CD4-positive, alpha-beta T cell treated with Interleukin-10 for 1 hour (primary cell): ENCODE results near the gene RORC.
"Not testable (repeated sequence)": the region's sequence is repeated elsewhere in the genome, so short reads cannot be mapped to it uniquely, and the experiment has no call there.

Experiments used
- DNase-seq: peaks from one replicate; pipeline ENCODE4 v3.0.0-alpha.2; 2020

Gene RORC

GRCh38 chr1:151803915-151804314, 27.7 kb downstream of the RORC start:
- no peak for DNase-seq

GRCh38 chr1:151803164-151803563, 28.4 kb downstream of the RORC start:
- no peak for DNase-seq

DNA sequence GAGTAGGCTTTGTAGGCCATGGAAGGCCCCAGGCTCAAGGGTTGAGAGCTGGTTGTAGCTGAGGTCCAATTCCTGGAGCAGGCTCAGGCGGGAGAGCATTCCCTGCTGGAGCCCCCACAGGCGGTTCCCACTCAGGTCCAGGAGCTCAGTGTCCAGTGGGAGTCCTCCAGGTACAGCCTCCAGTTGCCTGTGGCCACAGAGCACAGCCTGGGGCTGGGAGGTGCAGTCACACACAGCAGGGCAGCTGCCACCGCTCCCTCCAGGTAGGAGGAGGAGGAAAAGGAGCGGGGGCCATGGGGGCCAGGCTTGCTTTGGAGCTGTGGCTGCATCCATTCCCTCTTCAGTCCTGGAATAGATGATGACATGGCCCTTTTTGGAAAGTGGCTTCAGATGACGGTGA, 29.2 kb downstream of the RORC start:
- no peak for DNase-seq

GRCh38 chr1:151801846-151802245, 29.8 kb downstream of the RORC start:
- no peak for DNase-seq

DNA sequence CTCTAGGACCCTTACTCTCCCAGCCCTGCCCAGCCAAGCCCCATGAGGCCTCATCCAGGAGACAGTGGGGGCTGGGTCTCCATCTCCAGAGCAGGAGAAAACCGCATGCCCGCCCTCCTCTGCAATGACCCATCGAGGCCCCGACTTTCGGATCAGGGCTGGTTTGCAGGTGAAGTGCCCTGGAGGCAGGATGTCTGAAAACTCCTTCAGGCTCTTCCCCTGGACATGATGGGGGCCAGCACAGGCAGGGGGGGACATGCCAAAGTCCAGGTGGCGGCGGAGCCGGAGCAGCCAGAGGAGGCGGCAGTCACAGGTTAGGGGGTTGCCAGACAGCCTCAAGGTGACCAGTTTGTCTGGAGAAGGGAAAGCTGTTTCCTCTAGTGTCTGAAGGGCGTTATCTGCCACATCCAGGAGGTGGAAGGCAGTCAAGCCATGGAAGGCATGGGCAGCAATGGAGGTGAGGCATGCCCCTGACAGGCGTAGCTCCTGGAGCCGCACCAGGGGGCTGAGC, 30.2 kb downstream of the RORC start:
- no peak for DNase-seq

- DNase-seq, result no peak
Measured at GRCh38 chr1:151800830-151801229, 30.8 kb downstream of the RORC start.

GRCh38 chr1:151799179-151800022, 32.2 kb downstream of the RORC start:
- no peak for DNase-seq

- DNase-seq, result no peak
Measured at GRCh38 chr1:151798571-151798970, 33.0 kb downstream of the RORC start.

DNA sequence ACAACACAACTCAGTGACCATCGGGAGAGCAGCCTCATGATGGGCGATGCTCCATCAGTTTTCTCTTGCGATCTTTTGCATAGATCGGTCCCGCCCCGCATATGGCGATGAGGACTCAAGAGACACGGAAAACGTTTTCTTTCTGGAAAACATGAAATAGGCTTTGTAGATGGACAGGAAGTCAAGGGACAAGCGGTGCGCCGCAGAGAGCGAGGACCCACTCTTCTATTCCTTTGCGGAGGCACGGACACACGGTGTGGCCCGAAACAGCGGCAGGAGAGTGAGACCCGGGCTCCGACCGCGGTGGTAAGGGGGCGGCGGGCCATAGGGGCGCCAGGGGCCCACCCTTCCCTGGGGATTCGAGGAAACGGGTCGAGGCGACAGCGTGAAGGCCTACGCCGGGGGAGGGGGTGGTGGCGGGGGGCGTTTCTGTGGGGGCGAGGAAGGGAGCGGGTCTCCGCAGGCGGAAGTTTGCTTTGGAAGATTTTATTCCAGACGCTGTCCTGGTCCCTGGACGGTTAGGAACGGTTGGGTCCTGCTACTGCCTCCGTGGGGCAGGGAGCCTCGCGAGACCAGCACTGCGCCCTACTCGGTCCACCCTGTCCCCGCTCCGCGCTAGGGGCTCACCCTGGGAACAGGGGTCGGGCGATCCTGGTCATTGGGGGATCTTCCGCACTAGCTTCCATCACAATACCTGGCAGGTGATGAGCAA, 40.5 kb downstream of the RORC start:
- no peak for DNase-seq

DNA sequence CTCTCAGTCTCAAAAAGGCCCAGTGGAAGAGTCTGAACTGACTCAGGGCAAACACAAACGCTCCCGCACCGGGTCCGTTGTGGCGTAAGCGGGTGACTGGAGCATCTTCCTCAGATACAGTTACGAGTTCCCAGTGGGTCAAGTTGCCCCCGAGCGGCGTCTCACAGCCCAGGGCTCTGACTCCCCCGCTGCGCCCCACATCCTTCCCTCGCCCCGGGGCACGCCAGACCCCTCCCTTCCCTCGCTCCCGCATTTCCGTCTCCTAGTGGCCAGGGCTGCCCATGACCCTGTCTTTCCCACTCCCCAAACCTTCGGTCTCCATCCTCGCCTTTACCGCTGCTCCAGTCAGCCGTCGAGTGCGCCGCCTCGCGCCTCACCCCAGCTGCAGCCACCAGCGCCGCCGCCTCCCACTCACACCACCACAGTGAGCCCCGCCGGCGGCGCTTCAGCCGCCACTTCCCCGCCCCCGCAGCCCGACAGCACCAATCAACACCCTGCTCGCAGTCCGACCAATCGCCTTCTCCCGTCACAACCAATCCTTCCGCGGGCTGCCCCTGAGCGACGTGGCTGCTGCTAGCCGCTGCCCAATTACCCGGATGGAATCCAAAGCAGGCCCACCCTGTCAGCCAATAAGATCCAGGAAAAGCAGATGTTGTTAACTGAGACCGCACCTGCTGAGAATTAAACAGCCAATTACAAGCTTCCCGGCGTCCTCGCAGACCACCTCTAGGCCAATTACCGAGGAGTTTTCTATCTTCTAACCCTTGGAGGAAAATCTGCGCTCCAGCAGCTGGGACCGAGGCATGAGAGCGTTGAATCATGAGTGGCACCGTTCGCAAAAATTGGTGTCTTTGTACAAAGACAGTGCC, 41.3 kb downstream of the RORC start, which contains the start of gene TDRKH:
Gene TDRKH (minus strand): TSS at position 430 of the 869 bp plus-strand sequence. CDS start 7,478 bp downstream, outside the sequence.
- peak; percentile 99 for DNase-seq

DNA sequence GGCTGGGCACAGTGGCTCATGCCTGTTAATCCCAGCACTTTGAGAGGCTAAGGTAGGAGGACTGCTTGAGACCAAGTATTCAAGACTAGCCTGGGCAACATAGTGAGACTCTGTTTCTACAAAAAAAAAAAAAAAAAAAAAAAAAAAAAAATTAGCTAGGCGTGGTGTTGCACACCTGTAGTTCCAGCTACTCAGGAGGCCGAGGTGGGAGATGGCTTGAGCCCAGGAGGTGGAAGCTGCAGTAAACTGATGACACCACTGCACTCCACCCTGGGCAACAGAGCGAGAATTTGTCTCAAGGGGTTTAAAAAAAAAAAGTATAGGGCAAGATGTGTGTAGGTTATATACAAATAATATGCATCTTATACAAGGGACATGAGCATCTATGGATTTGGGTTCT, 43.9 kb downstream of the RORC start:
- no peak for DNase-seq

GRCh38 chr1:151783796-151784195, 47.8 kb downstream of the RORC start:
- no peak for DNase-seq

- no peak for DNase-seq
Measured at GRCh38 chr1:151782741-151783140, 48.9 kb downstream of the RORC start.

- DNase-seq, result not testable (repeated sequence)
Measured at GRCh38 chr1:151782026-151782425, 49.6 kb downstream of the RORC start.

DNA sequence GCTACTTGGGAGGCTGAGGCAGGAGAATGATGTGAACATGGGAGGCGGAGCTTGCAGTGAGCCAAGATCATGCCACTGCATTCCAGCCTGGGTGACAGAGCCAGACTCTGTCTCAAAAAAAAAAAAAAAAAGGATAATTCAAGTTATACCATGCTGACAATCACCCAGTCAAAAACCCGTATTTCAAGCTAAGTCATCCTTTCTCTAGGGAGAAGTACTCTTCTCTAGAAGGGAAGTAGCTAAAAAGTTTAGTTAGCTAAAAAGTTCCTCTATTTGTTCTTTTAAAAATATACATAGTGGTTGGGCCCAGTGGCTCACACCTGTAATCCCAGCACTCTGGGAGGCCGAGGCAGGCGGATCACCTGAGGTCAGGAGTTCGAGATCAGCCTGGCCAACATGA, 50.9 kb downstream of the RORC start:
- DNase-seq, result not testable (repeated sequence)

GRCh38 chr1:151779852-151780251, 51.8 kb downstream of the RORC start:
- no peak for DNase-seq

DNA sequence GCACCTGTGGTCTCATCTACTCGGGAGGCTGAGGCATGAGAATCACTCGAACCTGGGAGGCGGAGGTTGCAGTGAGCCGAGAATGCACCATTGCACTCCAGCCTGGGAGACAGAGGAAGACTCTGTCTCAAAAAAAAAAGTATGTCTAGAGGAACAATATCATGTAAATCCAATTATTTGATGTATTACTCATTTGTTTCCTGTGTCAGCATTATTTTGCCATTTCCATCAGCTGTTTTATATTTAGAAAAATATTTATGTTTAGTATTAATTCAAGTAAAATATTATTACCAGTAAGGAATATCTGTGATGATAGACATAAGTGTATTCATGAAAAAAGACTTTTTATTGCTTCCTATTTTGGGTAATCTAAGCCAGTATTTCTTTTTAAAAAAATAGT, 54.3 kb downstream of the RORC start:
- DNase-seq, result no peak

- DNase-seq, result no peak
Measured at GRCh38 chr1:151776665-151777062, 54.9 kb downstream of the RORC start.

DNA sequence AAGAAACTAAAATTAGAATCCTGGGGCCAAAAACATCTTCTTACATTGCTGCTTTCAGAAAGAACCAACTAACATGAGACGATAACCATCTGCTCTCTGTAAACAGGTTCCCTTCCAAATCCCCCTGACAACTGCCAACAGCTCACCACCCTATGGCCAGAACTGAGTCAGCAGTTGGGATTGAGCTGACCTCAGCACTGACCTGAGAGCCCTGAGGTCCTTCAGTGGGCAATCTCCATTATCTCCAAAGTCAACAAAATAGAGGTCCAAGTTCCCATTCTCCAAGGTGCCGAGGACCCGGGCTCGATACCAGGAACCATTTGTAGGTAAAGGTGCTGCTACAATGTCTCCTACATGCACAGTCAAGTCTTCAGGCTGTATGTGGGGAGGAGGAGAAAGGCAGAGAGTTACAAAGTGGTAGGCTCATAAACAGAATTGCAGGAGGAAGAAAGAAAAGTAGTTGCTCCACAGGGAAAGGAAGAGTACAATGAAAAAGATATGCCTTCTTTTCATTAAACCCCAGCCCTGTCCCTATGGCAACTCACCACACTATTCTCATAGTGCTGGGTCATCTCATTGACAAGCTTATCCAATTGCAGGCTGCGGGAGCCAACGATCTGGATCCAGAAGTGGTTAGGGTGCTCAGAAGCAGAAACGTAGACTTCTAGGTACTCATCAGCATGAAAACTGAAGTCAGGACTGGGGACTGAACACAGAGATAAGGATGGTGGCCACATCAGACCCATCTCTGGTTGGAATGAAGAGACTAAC, 55.5 kb downstream of the RORC start:
- no peak for DNase-seq

- DNase-seq, result no peak
Measured at GRCh38 chr1:151774256-151774922, 57.2 kb downstream of the RORC start.

GRCh38 chr1:151773702-151774101, 57.9 kb downstream of the RORC start:
- no peak for DNase-seq

DNA sequence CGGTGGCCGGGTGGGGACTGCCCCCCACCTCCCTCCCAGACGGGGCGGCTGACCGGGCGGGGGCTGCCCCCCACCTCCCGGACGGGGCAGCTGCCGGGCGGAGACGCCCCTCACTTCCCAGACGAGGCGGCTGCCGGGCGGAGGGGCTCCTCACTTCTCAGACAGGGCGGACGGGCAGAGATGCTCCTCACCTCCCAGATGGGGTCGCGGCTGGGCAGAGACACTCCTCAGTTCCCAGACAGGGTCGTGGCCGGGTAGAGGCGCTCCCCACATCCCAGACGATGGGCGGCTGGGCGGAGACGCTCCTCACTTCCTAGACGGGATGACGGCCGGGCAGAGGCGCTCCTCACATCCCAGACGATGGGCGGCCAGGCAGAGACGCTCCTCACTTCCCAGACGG, 62.3 kb downstream of the RORC start:
- not testable (repeated sequence) for DNase-seq
